ENCODE results near the gene CAPN5.

Gene CAPN5

GRCh38 chr11:77119531-77119936, 52.8 kb downstream of the CAPN5 start:
- TF ChIP-seq CTCF (IDR thresholded peaks at IDR 0.05; ENCODE audit: unreplicated experiment in 3 of 3) = no peak
- H3K4me1 Mint-ChIP-seq = no peaks in the 10 kb centered on the region
- peaks cover 19% of the 10 kb centered on the region for H3K36me3 Mint-ChIP-seq (ENCODE audit: low read depth)
- H3K9me3 Mint-ChIP-seq = no peaks in the 10 kb centered on the region
- no peak overlapping the region for H3K4me3 Mint-ChIP-seq
- H3K27me3 Mint-ChIP-seq (ENCODE audit: low read depth) = peaks cover 5% of the 10 kb centered on the region
- no peak overlapping the region for H3K27ac Mint-ChIP-seq

DNA sequence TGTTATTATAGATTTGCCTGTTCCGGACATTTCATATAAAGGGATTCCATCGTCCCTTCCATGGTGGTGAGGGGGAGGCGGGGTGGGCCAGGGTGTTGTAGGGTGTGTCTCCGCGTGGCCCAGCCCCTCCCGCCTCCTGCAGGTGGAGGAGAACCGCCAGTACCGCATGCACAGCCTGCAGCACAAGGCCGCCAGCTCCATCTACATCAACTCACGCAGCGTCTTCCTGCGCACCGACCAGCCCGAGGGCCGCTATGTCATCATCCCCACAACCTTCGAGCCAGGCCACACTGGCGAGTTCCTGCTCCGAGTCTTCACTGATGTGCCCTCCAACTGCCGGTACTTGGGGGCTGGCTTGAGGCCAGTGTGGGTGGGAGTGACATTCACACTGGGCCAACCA, 53.8 kb downstream of the CAPN5 start:
- Mint-ChIP-seq H3K27me3 (ENCODE audit: low read depth) (peaks cover 5% of the 10 kb centered on the region), H3K9me3 (no peaks in the 10 kb centered on the region), H3K36me3 (ENCODE audit: low read depth) (peaks cover 19% of the 10 kb centered on the region), H3K4me1 (peaks cover 4% of the 10 kb centered on the region), H3K27ac (no peak overlapping the region), H3K4me3 (no peak overlapping the region)
- TF ChIP-seq CTCF (IDR thresholded peaks at IDR 0.05; ENCODE audit: unreplicated experiment in 3 of 3) = no peak

DNA sequence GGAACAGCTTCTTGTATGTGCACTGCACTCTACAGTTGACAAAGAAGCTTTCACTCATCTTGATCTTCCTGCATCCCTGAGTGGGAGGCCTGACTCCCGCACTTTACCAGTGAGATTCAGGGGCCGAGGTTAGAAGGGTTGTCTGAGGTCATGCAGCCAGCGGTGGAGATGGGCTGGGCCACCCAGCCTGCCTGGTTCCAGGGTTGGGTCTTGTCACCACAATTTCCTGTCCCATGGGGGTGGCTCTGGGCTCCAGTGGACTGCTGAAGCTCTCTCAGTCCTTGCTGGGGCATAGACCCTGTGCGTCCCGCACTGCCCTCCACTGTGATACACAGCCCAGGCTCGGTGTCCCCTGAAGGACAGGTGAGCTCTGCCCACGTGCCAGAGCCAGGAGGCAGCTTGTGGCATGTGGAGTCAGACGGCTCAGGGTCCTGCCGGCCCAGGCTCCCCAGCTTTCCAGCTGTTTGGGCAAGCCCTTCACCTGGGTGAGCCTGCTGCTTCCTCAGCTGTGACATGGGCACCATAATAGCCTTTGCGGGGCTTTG, 54.4 kb downstream of the CAPN5 start:
- Mint-ChIP-seq H3K9me3 (no peaks in the 10 kb centered on the region), H3K4me3 (no peak overlapping the region), H3K27ac (no peak overlapping the region), H3K27me3 (ENCODE audit: low read depth) (peaks cover 5% of the 10 kb centered on the region), H3K36me3 (ENCODE audit: low read depth) (peaks cover 19% of the 10 kb centered on the region), H3K4me1 (peaks cover 5% of the 10 kb centered on the region)
- no peak for TF ChIP-seq CTCF (IDR thresholded peaks at IDR 0.05; ENCODE audit: unreplicated experiment in 3 of 3)

DNA sequence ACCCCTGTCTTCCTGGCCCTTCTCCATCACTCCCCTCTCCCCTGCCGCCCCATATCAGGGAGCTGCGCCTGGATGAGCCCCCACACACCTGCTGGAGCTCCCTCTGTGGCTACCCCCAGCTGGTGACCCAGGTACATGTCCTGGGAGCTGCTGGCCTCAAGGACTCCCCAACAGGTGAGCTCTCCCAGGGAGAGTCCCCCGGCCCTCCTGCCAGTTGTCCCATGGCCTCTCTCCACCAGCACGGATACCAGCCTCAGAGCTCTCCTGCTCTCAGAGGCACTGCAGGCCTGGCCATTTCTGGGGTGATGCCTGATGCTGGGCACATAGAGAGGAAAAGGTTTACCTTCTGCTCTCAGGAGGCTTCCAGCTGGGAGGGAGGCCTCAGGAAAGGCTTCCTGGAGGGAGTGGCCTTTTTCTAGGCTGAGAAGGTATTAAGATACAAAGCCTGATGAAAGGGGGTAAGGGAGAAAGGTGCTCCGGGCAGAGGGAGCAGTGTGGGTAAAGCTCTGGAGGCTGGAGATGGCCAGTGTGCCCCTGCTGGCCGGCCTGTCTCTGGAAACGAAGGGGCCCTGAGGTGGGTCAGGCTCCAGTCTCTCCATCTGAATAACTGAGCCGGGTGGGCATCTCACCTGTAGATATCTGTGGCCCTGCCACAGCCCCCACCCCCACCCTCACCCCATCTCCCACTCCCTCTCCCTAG, 55.3 kb downstream of the CAPN5 start:
- Mint-ChIP-seq H3K4me3 (no peak overlapping the region), H3K27me3 (ENCODE audit: low read depth) (peaks cover 9% of the 10 kb centered on the region), H3K9me3 (no peaks in the 10 kb centered on the region), H3K4me1 (peaks cover 10% of the 10 kb centered on the region), H3K36me3 (ENCODE audit: low read depth) (peaks cover 19% of the 10 kb centered on the region), H3K27ac (no peak overlapping the region)
- TF ChIP-seq CTCF (IDR thresholded peaks at IDR 0.05; ENCODE audit: unreplicated experiment in 3 of 3) = no peak

DNA sequence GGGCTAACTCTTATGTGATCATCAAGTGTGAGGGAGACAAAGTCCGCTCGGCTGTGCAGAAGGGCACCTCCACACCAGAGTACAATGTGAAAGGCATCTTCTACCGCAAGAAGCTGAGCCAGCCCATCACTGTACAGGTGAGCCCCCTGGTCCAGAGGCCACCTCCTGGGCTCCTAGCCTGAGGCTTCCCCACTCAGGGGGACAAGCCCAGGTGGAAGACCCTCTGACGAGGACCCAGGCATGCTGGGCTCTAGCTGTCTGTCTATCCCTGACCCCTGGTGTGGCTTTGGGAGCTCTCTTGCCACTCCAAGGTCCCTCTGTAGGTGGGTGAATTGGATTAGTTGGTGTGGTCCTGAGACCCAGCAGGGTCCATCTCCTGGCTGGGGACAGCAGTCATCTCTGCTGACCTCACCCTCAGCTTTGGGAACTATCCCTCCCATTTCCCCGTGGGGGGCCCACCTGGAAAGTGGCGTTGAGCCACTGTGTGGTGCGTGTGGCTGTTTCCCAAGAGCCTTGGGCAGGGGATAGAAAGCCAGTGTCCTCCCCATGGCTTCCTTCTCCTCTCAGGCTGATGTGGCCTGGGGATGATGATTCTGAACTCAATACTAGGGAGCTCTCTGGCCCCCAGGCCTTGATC, 55.9 kb downstream of the CAPN5 start:
- TF ChIP-seq CTCF (IDR thresholded peaks at IDR 0.05; ENCODE audit: unreplicated experiment in 3 of 3) = no peak
- H3K9me3 Mint-ChIP-seq = no peaks in the 10 kb centered on the region
- H3K27me3 Mint-ChIP-seq (ENCODE audit: low read depth) = peaks cover 9% of the 10 kb centered on the region
- no peak overlapping the region for H3K27ac Mint-ChIP-seq
- H3K36me3 Mint-ChIP-seq (ENCODE audit: low read depth) = peaks cover 19% of the 10 kb centered on the region
- peaks cover 14% of the 10 kb centered on the region for H3K4me1 Mint-ChIP-seq
- no peak overlapping the region for H3K4me3 Mint-ChIP-seq
